Common myeloid progenitor, CD34-positive (primary cell): ENCODE results near the gene MICAL3.
"Not testable (repeated sequence)": the region's sequence is repeated elsewhere in the genome, so short reads cannot be mapped to it uniquely, and the experiment has no call there.

Experiments used
- CTCF ChIA-PET: fragments of 350-600 bp; sonication (Branson Sonifier 250); formaldehyde crosslinking; loops from one replicate; lab custom pipeline; 2021; ENCODE audit warnings: antibody characterized with exemption; lab: Charles Lee
- POLR2A ChIA-PET: fragments of 350-600 bp; sonication (Branson Sonifier 250); formaldehyde crosslinking; loops from one replicate; lab custom pipeline; 2021; ENCODE audit warnings: antibody characterized with exemption; lab: Charles Lee
- DNase-seq, 3 donors: peaks; one replicate each; pipeline versions ENCODE4 v3.0.0 to v3.0.0-alpha.2; 2013
- H3K27ac ChIP-seq, 2 experiments: 1 replicate in 1 of 2; 2 replicates in 1 of 2; pipeline ENCODE4 v1.7.0; 2013; ENCODE audit warnings: inconsistent platforms in 2 of 2, low read length in 2 of 2, mild to moderate bottlenecking in 2 of 2, low read depth in 1 of 2, moderate library complexity in 1 of 2; ENCODE audit not compliant: severe bottlenecking in 2 of 2, insufficient read depth in 1 of 2, poor library complexity in 1 of 2
- H3K27me3 ChIP-seq, 5 experiments: replicated peaks in 2 of 5; 1 replicate in 3 of 5; 2 replicates in 2 of 5; pipeline versions ENCODE4 v1.6.1 to v1.7.0; 2013; ENCODE audit warnings: low read length in 4 of 5, mild to moderate bottlenecking in 2 of 5, moderate library complexity in 2 of 5, inconsistent platforms in 1 of 5; ENCODE audit not compliant: insufficient read depth in 5 of 5, control insufficient read depth in 4 of 5
- H3K36me3 ChIP-seq, 4 experiments: 1 replicate in 2 of 4; 2 replicates in 2 of 4; pipeline versions ENCODE4 v1.6.1 to v1.7.0; 2013; ENCODE audit warnings: low read length in 3 of 4, control low read depth in 1 of 4, mild to moderate bottlenecking in 1 of 4; ENCODE audit not compliant: control insufficient read depth in 4 of 4, insufficient read depth in 4 of 4
- H3K4me1 ChIP-seq, 4 experiments: 1 replicate in 3 of 4; 2 replicates in 1 of 4; pipeline versions ENCODE4 v1.6.1 to v1.7.1; 2013; ENCODE audit warnings: low read length in 3 of 4, mild to moderate bottlenecking in 3 of 4, control low read depth in 1 of 4, inconsistent platforms in 1 of 4, moderate library complexity in 1 of 4; ENCODE audit not compliant: control insufficient read depth in 4 of 4, insufficient read depth in 4 of 4; ENCODE audit errors: control extremely low read depth in 1 of 4
- H3K4me3 ChIP-seq, 7 experiments: 1 replicate in 4 of 7; 2 replicates in 3 of 7; pipeline versions ENCODE4 v1.5.1 to v1.7.0; 2013; ENCODE audit warnings: mild to moderate bottlenecking in 7 of 7, low read length in 6 of 7, moderate library complexity in 6 of 7, inconsistent platforms in 2 of 7, low read depth in 2 of 7, control low read depth in 1 of 7; ENCODE audit not compliant: insufficient read depth in 4 of 7, control insufficient read depth in 1 of 7; ENCODE audit errors: extremely low read depth in 1 of 7
- H3K9me3 ChIP-seq, 5 experiments: 1 replicate in 4 of 5; 2 replicates in 1 of 5; pipeline versions ENCODE4 v1.6.1 to v1.7.1; 2013; ENCODE audit warnings: low read length in 4 of 5, mild to moderate bottlenecking in 2 of 5, inconsistent platforms in 1 of 5, low read depth in 1 of 5, moderate library complexity in 1 of 5; ENCODE audit not compliant: control insufficient read depth in 4 of 5, insufficient read depth in 2 of 5; ENCODE audit errors: control extremely low read depth in 1 of 5
- WGBS: methylation state at CpG from one replicate; pipeline ENCODE4 v1.1.5; 2013; ENCODE audit not compliant: insufficient coverage; 5-methylcytosine and 5-hydroxymethylcytosine counted together

MICAL3 gene

GRCh38 chr22:18010266-18010665 is 14.1 kb downstream of the MICAL3 start:
- no peak for DNase-seq
- peaks cover under 1 to 10% (median 5%) of the 10 kb centered on the region in 4 experiments for H3K4me1 ChIP-seq
- no peak overlapping the region for H3K4me3 ChIP-seq
- no peaks in the 10 kb centered on the region for H3K36me3 ChIP-seq
- no CpG with 5 or more reads among the region's 2 CpGs for WGBS
- H3K27me3 ChIP-seq: no peaks in the 10 kb centered on the region
- ChIA-PET CTCF (no interaction called here), POLR2A (interaction anchor here (0.7 kb wide), 1 partner anchor 118 kb away, joined by 3 read pairs; no protein-coding TSS in a partner anchor)
- H3K27ac ChIP-seq: no peak overlapping the region
- H3K9me3 ChIP-seq: no peaks in the 10 kb centered on the region

- H3K27ac ChIP-seq: no peak overlapping the region
- POLR2A ChIA-PET: no interaction called here
- peaks cover 3 to 13% (median 8%) of the 10 kb centered on the region in 4 experiments for H3K4me1 ChIP-seq
- no peak for DNase-seq
- 100% methylated on average over 4 of the region's 4 CpGs for WGBS
- CTCF ChIA-PET: no interaction called here
- H3K9me3 ChIP-seq: no peaks in the 10 kb centered on the region
- no peak overlapping the region for H3K4me3 ChIP-seq
- no peaks in the 10 kb centered on the region for H3K36me3 ChIP-seq
- H3K27me3 ChIP-seq: no peaks in the 10 kb centered on the region
Observed at GRCh38 chr22:18008136-18008535, 16.2 kb downstream of the MICAL3 start.

- Histone ChIP-seq H3K9me3 (no peaks in the 10 kb centered on the region), H3K36me3 (no peaks in the 10 kb centered on the region), H3K27me3 (no peaks in the 10 kb centered on the region), H3K27ac (no peak overlapping the region), H3K4me1 (peaks cover 3 to 14% (median 11%) of the 10 kb centered on the region in 4 experiments), H3K4me3 (no peak overlapping the region)
- DNase-seq: peak in 2 of 3 donors; percentile 26 to 39
- 84% methylated on average over 4 of the region's 8 CpGs for WGBS
- ChIA-PET POLR2A (no interaction called here), CTCF (interaction anchor here (1.0 kb wide), 1 partner anchor 18 kb away, joined by 3 read pairs; no protein-coding TSS in a partner anchor)
Observed at GRCh38 chr22:18005201-18005926, 19.0 kb downstream of the MICAL3 start.

DNA sequence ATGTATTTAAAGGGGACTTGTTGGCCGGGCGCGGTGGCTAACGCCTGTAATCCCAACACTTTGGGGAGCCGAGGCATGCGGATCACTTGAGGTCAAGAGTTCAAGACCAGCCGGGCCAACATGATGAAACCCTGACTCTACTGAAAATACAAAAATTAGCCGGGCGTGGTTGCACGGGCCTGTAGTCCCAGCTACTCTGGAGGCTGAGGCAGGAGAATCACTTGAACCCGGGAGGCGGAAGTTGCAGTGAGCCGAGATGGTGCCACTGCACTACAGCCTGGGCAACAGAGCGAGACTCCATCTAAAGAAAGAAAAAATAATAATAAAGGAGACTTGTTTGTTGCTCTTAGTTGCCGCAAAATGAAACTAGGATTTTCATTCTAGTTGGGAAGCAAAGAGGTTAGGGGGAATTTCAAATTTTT is 22.5 kb downstream of the MICAL3 start:
- CTCF ChIA-PET: interaction anchor here (1.5 kb wide), 1 partner anchor 23 kb away, joined by 5 read pairs; the partner anchor contains the start of gene MICAL3
- DNase-seq, H3K27me3 ChIP-seq, H3K9me3 ChIP-seq, H3K36me3 ChIP-seq: not testable (repeated sequence)
- peak overlapping the region; percentile 78 to 98 (median 84) for H3K4me3 ChIP-seq
- POLR2A ChIA-PET: interaction anchor here (1.0 kb wide), 1 partner anchor 40 kb away, joined by 3 read pairs; no protein-coding TSS in a partner anchor
- H3K27ac ChIP-seq: peak overlapping the region; percentile 89 to 94
- 49% methylated on average over 13 of the region's 15 CpGs for WGBS
- H3K4me1 ChIP-seq: peaks cover 3 to 24% (median 17%) of the 10 kb centered on the region in 4 experiments

DNA sequence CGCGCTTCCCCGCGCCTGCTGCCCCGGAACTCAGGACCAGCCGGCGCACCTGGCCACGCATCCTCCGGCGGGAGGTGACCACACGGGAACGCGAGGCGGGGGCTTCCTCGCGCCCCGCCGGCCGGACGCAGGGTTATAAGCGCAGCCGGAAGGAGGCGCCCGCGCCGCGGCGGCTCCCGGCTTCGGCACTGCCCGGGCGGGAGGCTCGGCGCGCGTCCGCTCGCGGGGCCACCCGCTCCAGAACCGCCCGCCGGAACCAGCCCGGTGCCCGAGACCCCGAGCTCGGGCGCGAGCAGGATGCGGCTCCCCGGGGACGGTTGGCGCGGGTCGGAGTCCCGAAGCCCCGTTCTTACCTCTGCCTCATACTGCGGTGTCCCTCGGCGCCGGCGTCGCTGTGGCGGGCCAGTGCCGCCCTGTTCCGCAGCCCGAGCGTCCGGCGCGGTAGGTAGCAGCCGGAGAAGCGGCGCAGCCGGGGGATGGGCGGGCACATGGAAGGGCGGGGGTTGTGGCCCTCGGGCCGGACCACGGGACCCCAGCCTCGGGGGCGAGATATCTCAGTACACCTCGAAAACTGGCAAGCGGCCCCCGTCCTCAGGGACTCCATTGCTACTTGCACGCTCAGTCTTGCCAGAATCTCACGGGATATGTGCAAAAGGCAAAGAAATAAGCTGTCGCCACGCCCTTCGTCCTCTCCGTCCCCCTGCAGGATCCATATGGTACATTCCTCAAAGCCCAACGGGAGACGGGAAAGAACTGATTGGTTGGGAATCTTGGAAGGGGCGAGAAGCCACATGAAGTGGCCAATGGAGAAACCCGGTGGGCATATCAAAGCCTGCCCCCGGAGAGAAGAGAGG is 23.1 kb downstream of the MICAL3 start:
- no peaks in the 10 kb centered on the region for H3K36me3 ChIP-seq
- ChIA-PET POLR2A (interaction anchor here (1.0 kb wide), 1 partner anchor 39 kb away, joined by 3 read pairs; no protein-coding TSS in a partner anchor), CTCF (interaction anchor here (1.5 to 2.1 kb wide), 2 partner anchors 24 to 75 kb away, joined by 5 to 7 read pairs; partner anchors contain the start of gene MICAL3)

DNA sequence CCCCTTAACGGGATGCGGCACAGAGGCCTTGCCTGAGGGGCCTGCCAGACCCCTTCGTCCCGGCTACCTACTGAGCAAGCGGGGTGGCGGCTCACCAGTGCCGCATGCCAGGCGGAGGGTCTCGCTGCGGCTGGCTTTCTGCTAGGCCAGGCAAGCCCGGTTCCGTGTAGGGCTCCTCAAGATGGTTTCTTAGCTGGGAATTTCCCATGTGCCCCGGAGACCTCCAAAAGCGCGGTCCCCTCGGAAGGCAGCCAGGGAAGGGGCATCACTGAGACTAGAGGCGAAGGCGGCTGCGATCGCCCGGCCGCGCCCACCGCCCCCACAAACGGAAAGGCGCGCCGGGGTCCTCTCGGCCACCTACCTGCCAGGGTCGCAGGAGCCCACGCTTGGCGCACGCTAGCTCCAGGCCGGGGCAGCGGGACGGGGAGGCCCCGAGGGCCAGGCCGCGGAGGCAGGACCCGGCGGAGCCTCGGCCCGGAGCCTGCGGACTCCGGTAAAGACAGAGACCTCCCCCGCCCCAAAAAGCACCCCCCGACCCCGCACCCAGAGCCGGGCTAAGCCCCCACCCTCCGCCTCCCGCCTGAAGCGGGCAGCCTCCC is 23.8 kb downstream of the MICAL3 start:
- peak; percentile 38 to 63 (median 55) for DNase-seq
- Histone ChIP-seq H3K27me3 (no peaks in the 10 kb centered on the region), H3K9me3 (no peaks in the 10 kb centered on the region), H3K27ac (peak overlapping the region in 1 of 2 experiments; percentile 94), H3K4me1 (peaks cover 3 to 20% (median 14%) of the 10 kb centered on the region in 4 experiments), H3K36me3 (no peaks in the 10 kb centered on the region), H3K4me3 (peak overlapping the region; percentile 78 to 98 (median 84))
- ChIA-PET POLR2A (no interaction called here), CTCF (interaction anchor here (0.8 to 2.1 kb wide), 3 partner anchors 25 to 110 kb away, joined by 3 to 7 read pairs (median 5); partner anchors contain the start of gene MICAL3)
- WGBS: under 1% methylated on average over 25 of the region's 52 CpGs

More for the DNA sequence above, 23.1 kb downstream of the MICAL3 start:
- Histone ChIP-seq H3K9me3 (no peaks in the 10 kb centered on the region), H3K27me3 (no peaks in the 10 kb centered on the region), H3K27ac (peak overlapping the region; percentile 89 to 94), H3K4me3 (peak overlapping the region; percentile 78 to 98 (median 84)), H3K4me1 (peaks cover 3 to 24% (median 17%) of the 10 kb centered on the region in 4 experiments)
- WGBS: under 1% methylated on average over 79 of the region's 96 CpGs
- DNase-seq: peak; percentile 97 to 98 (median 98)
